AG04449 (cell line): ENCODE results near the gene PTPRM.

ENCODE experiments used
- CTCF ChIA-PET: fragments of 350-600 bp; formaldehyde crosslinking; extraction: SDS; loops from one replicate; lab custom pipeline; 2021; ENCODE audit warnings: antibody characterized with exemption; lab: Yijun Ruan, JAX
- POLR2A ChIA-PET: fragments of 400-600, 350-600 bp; formaldehyde crosslinking; extraction: SDS; loops from one replicate; lab custom pipeline; 2020; ENCODE audit warnings: antibody characterized with exemption, inconsistent platforms; lab: Yijun Ruan, JAX
- DNase-seq: peaks from one replicate; pipeline ENCODE4 v3.0.0-alpha.2; 2010; ENCODE audit warnings: low read depth, low spot score
- H3K4me3 ChIP-seq: 2 replicates; pipeline ENCODE4 v1.5.1; 2011; ENCODE audit warnings: low read depth, mild to moderate bottlenecking, control low read depth, low read length
- CTCF ChIP-seq: IDR thresholded peaks from one replicate; pipeline ENCODE4 v1.5.1; 2011; ENCODE audit warnings: mild to moderate bottlenecking, moderate library complexity, low read length, control low read depth, inconsistent platforms; ENCODE audit not compliant: insufficient read depth; ENCODE audit errors: missing control alignments

Gene PTPRM

GRCh38 chr18:7635948-7636347, 68.8 kb downstream of the PTPRM start:
- DNase-seq = no peak
- H3K4me3 ChIP-seq = no peak overlapping the region
- POLR2A ChIA-PET = no interaction called here
- CTCF ChIA-PET = interaction anchor here (1.6 kb wide), 1 partner anchor 13 kb away, joined by 3 read pairs; no protein-coding TSS in a partner anchor
- TF ChIP-seq CTCF = no peak

- DNase-seq = no peak
- no peak for TF ChIP-seq CTCF
- no peak overlapping the region for H3K4me3 ChIP-seq
- CTCF ChIA-PET = no interaction called here
- POLR2A ChIA-PET = no interaction called here
These were observed 70.2 kb downstream of the PTPRM start for GRCh38 chr18:7637269-7637668.

GRCh38 chr18:7638321-7638720, 71.2 kb downstream of the PTPRM start:
- TF ChIP-seq CTCF = no peak
- ChIA-PET POLR2A (no interaction called here), CTCF (no interaction called here)
- H3K4me3 ChIP-seq = no peak overlapping the region
- DNase-seq = no peak

GRCh38 chr18:7641813-7642212, 74.7 kb downstream of the PTPRM start:
- POLR2A ChIA-PET = no interaction called here
- TF ChIP-seq CTCF = no peak
- no peak overlapping the region for H3K4me3 ChIP-seq
- no peak for DNase-seq
- CTCF ChIA-PET = interaction anchor here (0.7 to 0.9 kb wide), 2 partner anchors 14 to 136 kb away, joined by 3 to 4 read pairs; no protein-coding TSS in a partner anchor

GRCh38 chr18:7642331-7642890, 75.3 kb downstream of the PTPRM start:
- TF ChIP-seq CTCF = no peak
- no peak overlapping the region for H3K4me3 ChIP-seq
- ChIA-PET POLR2A (no interaction called here), CTCF (interaction anchor here (0.7 to 0.9 kb wide), 2 partner anchors 14 to 135 kb away, joined by 3 to 4 read pairs; no protein-coding TSS in a partner anchor)
- DNase-seq = no peak

GRCh38 chr18:7645756-7646155, 78.6 kb downstream of the PTPRM start:
- no peak for TF ChIP-seq CTCF
- ChIA-PET POLR2A (no interaction called here), CTCF (no interaction called here)
- no peak overlapping the region for H3K4me3 ChIP-seq
- no peak for DNase-seq
